Progenitor cell of endocrine pancreas (in vitro differentiated cells): ENCODE results near the gene YJU2. TPM values are rescaled to one million over a fixed set of nuclear protein-coding genes. Genes with fewer than 3 reads are reported as not detected.
"Not testable (repeated sequence)": the region's sequence is repeated elsewhere in the genome, so short reads cannot be mapped to it uniquely, and the experiment has no call there.

Experiments
- DNase-seq: peaks from one replicate; pipeline ENCODE4 v3.0.0; 2021; ENCODE audit warnings: low spot score; ENCODE audit not compliant: unreplicated experiment
- H3K27ac Mint-ChIP-seq: 2 replicates; pipeline ENCODE4 v1.8.0; 2021; ENCODE audit warnings: mild to moderate bottlenecking, moderate library complexity, mixed read lengths
- H3K27me3 Mint-ChIP-seq: 2 replicates; pipeline ENCODE4 v1.8.0; 2021; ENCODE audit warnings: mixed read lengths
- H3K36me3 Mint-ChIP-seq: 2 replicates; pipeline ENCODE4 v1.8.0; 2022; ENCODE audit warnings: mixed read lengths; ENCODE audit not compliant: insufficient read depth
- H3K4me1 Mint-ChIP-seq: 2 replicates; pipeline ENCODE4 v1.8.0; 2021; ENCODE audit warnings: low read depth, mixed read lengths
- H3K4me3 Mint-ChIP-seq: 2 replicates; pipeline ENCODE4 v1.8.0; 2021; ENCODE audit warnings: low read depth, mild to moderate bottlenecking, moderate library complexity, mixed read lengths
- H3K9me3 Mint-ChIP-seq: 2 replicates; pipeline ENCODE4 v1.8.0; 2021; ENCODE audit warnings: low read depth, mixed read lengths
- total RNA-seq: library from RNA; stranded (reverse); gene quantifications from 2 replicates; pipeline ENCODE4 v1.2.1, GENCODE V29; 2021
- TF ChIP-seq, protein P1 (sequence below): fragments of 200-600 bp; sonication (generic); IDR thresholded peaks from one replicate; pipeline ENCODE4 v1.5.0; 2021; ENCODE audit warnings: antibody characterized with exemption, mild to moderate bottlenecking; ENCODE audit not compliant: unreplicated experiment

YJU2 gene
- total RNA-seq, 1 donor from 2014 or later = 23.9 TPM

DNA sequence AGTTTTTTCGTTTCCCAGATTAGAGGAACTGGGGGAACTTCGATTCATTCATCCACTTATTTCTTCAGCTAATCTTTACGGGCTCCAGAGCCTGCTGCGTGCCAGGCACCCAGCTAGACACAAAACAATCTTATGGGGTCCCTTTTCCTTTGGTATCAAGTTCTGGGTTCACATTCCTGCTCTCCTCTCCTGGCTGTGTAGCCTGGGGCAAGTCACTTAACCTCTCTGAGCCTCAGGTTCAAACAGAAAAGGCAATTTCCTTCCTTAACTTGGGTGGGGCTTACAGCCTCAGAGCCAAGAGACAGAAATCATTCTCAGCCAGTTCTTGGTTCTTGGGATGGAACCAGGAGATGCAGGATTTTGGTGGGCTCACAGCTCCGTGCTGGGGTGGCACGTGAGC is 38.1 kb downstream of the YJU2 start:
- TF ChIP-seq, protein P1, sequence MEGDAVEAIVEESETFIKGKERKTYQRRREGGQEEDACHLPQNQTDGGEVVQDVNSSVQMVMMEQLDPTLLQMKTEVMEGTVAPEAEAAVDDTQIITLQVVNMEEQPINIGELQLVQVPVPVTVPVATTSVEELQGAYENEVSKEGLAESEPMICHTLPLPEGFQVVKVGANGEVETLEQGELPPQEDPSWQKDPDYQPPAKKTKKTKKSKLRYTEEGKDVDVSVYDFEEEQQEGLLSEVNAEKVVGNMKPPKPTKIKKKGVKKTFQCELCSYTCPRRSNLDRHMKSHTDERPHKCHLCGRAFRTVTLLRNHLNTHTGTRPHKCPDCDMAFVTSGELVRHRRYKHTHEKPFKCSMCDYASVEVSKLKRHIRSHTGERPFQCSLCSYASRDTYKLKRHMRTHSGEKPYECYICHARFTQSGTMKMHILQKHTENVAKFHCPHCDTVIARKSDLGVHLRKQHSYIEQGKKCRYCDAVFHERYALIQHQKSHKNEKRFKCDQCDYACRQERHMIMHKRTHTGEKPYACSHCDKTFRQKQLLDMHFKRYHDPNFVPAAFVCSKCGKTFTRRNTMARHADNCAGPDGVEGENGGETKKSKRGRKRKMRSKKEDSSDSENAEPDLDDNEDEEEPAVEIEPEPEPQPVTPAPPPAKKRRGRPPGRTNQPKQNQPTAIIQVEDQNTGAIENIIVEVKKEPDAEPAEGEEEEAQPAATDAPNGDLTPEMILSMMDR = no peak
- H3K4me3 Mint-ChIP-seq = no peak overlapping the region
- H3K27me3 Mint-ChIP-seq = peaks cover 29% of the 10 kb centered on the region

DNA sequence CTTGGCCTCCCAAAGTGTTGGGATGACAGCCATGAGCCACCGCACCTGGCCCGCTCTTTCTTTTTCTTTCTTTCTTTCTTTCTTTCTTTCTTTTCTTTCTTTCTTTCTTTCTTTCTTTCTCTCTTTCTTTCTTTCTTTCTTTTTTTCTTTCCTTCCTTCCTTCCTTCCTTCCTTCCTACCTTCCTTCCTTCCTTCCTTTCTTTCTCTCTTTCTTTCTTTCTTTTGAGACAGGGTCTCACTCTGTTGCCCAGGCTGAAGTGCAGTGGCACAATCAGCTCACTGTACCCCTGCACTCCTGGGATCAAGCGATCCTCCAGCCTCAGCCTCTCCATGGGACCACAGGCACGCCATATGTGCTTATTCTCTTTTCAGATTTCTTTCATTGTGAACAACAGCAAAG is 39.3 kb downstream of the YJU2 start:
- DNase-seq, H3K27ac Mint-ChIP-seq: not testable (repeated sequence)

More for the DNA sequence above, 38.1 kb downstream of the YJU2 start:
- H3K9me3 Mint-ChIP-seq = no peaks in the 10 kb centered on the region
- no peaks in the 10 kb centered on the region for H3K36me3 Mint-ChIP-seq
- no peak for DNase-seq
- H3K4me1 Mint-ChIP-seq = no peaks in the 10 kb centered on the region
- no peak overlapping the region for H3K27ac Mint-ChIP-seq

DNA sequence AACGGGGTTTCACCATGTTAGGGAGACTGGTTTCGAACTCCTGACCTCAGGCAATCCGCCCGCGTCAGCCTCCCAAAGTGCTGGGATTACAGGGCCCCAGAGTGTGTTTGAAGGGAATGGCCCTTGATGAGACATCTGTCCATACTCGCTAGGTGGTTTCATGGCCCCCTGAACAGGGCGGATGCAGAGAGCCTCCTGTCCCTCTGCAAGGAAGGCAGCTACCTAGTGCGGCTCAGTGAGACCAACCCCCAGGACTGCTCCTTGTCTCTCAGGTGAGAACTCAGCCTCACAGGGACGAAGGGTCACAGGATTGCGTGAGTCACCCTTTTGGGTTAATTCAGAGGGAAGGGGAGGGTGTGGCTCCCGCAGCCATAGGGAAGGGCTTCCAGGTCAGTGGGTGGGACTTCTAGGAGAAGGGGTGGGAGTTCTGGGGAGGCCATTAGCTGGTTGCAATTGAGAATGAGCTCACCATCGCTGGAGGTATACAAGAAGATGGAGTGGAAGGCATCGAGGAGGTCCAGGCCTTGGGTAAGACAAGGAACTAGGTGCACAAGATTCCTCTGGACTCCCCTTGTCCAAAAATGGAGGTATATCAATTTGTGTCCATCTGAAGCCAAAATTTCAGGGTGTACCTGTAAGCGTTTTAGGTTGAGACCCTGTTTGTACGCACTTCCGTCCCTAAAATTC is 41.4 kb downstream of the YJU2 start:
- no peak for DNase-seq
- TF ChIP-seq, protein P1 = no peak
- Mint-ChIP-seq H3K4me3 (no peak overlapping the region), H3K9me3 (no peaks in the 10 kb centered on the region), H3K4me1 (no peaks in the 10 kb centered on the region), H3K27me3 (peaks cover 5% of the 10 kb centered on the region), H3K27ac (no peak overlapping the region), H3K36me3 (no peaks in the 10 kb centered on the region)

More for the DNA sequence above, 39.3 kb downstream of the YJU2 start:
- H3K36me3 Mint-ChIP-seq, H3K4me3 Mint-ChIP-seq, H3K4me1 Mint-ChIP-seq, H3K9me3 Mint-ChIP-seq: not testable (repeated sequence)
- peaks cover 17% of the 10 kb centered on the region for H3K27me3 Mint-ChIP-seq

DNA sequence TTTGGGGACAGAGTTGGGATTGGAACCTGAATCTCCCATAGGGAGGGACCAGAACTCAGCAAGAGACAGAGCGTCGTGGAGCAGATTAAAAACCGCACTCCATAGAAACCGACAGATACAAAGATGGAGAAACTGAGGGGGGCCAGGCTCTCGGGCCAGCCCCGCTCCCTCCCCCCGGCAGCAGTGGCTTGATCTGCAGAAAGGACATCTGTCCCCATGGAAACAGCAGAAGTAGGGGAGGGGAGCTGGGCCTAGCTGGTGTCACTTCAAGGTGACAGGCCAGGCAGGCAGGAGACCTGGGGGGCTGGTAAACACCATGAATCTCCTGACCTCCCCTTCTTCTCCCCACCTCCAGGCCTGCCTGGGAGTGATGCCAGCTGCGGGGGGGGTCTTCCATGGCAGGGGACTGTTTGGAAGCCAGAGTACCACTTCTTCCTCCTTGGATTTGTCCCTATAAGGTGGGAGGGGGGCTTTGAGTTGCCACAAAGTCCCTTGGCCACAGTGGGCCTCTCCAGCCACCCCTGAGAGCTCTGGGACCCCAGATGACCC is 44.4 kb downstream of the YJU2 start:
- H3K4me3 Mint-ChIP-seq = no peak overlapping the region
- no peaks in the 10 kb centered on the region for H3K4me1 Mint-ChIP-seq
- no peaks in the 10 kb centered on the region for H3K9me3 Mint-ChIP-seq
- no peak for DNase-seq
- H3K36me3 Mint-ChIP-seq = no peaks in the 10 kb centered on the region
- peaks cover 7% of the 10 kb centered on the region for H3K27me3 Mint-ChIP-seq
- H3K27ac Mint-ChIP-seq = peak overlapping the region; percentile 43
- TF ChIP-seq, protein P1 = no peak

DNA sequence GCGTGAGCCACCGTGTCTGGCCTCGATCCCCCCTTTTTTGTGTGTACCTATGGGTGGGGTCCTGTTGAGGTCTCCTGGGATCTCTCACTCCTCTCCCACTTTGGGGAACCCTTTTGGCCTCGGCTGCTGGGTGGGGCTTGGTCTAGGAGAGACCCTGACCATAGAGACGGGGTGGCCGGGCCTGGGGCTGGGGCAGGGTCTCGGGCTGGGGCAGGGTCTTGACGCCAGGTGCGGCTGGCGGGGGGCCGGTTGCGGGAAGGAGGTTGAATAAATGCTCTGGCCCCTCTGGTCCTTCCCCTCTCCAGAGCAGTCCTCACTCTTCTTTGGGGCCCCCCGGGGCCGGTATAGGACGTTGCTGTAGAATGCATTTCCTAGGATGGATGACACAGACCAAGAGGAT is 45.6 kb downstream of the YJU2 start:
- DNase-seq = no peak
- Mint-ChIP-seq H3K4me3 (no peak overlapping the region), H3K27me3 (peaks cover 6% of the 10 kb centered on the region), H3K4me1 (no peaks in the 10 kb centered on the region), H3K27ac (no peak overlapping the region), H3K36me3 (no peaks in the 10 kb centered on the region), H3K9me3 (no peaks in the 10 kb centered on the region)
- TF ChIP-seq, protein P1 = no peak

DNA sequence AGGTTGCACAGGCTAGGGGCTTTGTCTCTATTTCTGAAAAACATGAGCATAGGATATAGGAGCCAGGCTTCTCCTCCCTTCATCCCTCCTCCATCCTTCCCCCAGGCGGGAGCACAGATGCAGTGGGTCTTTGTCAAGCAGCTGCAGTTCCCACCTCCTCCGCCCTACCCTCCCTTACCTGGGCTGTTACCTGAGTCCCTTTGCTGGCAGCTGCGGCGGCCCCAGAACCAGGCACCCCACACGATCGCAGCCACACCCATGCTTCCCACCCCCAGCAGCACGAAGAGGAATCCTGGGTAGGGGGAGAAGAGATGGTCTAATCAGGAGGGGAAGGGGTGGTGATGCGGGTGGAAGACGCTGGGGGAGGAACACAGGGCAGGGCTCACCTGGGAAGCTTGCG is 47.5 kb downstream of the YJU2 start:
- no peak overlapping the region for H3K4me3 Mint-ChIP-seq
- TF ChIP-seq, protein P1 = no peak
- H3K9me3 Mint-ChIP-seq = no peaks in the 10 kb centered on the region
- DNase-seq = no peak
- H3K27ac Mint-ChIP-seq = no peak overlapping the region
- peaks cover 6% of the 10 kb centered on the region for H3K27me3 Mint-ChIP-seq
- H3K36me3 Mint-ChIP-seq = no peaks in the 10 kb centered on the region
- no peaks in the 10 kb centered on the region for H3K4me1 Mint-ChIP-seq
